ENCODE data around the gene SPOCD1.
A peak's percentile ranks its signal among the peaks of the same experiment; 100 is the strongest.

Gene SPOCD1

DNA sequence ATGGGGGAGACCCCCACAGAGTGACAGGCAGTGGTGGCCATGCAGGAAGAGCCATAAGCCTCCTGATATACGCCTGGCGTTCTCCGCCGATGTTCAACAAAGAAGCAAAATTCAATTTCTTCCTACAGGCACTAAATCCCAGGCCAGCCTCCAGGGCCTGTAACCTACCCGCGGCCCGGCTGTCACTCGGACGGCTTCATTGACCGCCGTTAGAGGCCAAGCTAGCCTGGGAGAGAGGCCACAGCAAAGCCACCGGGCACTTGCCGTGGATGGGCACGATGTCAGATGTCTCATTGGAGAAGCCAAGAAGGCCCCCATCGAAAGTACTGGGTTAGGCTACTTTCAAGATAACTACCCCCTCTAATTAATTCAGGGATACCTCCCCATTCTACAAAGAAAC lies 61.4 kb downstream of the SPOCD1 start:
- no peak for DNase-seq

DNA sequence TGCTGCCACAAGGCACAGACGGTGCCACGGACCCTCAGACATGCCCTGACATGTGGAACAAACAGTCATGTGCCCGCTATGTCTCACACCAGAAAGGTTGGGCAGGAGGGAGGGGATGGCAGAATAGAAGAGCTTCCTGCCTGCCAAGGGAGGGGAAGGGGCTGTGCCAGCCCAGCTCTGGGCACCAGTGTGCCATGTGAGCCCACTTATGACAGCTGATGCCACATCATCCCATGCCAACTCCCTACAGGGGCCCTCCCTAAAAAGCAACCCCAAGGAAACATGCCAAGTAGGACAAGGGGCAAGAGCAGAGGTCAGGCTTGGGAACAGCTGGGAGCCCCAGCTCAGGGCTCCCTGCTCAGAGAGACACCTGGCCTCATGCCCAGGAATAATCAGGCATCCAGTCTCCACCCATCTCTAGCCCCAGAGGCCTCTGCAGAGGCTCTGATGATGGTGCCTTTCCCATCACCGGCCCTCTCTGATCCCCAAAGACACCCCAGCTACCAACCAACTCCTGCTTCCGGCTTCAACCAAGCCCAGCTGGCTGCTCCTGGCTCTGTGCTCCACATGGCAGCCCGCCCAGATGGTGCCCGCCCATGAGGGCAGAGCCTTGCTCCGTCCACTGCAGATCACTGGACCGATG lies 62.0 kb downstream of the SPOCD1 start:
- DNase-seq = no peak

DNA sequence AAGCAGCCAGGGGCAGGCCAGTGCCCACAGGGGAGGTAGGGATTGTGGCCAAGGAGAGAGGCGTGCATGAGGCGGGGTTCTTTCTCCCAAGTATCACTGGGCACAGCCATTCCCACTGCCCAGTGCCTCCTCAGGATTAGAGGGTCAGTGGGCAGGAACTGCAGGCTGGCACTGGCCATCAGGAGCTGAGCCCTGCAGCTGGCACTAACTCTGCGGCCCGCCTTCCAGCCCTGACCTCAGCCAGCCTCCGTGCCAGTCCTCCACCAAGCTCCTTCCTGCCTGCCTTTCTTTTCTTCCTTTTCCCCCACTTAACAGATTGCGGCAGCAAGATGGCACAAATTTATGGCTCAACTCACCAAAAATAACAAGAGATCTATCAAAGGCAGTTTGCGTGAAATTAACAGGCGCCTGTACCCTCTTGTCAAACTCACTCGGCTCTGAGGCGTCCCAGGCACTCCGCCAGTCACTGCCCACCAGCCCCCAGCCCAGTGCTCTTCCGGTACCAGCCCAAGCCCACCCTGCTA lies 62.8 kb downstream of the SPOCD1 start:
- no peak for DNase-seq

DNA sequence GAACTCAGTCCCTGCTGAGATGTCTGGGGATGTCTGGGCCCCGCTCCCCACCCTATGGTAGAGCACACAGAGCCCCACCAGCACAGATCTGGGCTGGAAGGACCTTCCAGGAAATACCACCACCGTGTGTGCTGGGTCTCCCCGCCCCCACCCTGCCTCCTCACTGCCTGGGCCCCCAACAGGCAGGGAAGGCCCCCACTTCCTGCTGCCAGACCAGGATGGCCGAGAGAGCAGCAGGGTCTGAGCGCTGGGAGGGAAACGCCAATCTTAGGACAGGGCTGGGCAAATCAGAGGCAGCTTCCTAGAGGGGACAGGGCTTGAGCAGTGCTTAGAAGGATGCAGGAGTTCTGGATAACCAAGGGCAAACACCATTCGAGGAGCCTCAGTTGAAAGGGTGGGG lies 63.6 kb downstream of the SPOCD1 start:
- DNase-seq = no peak

DNA sequence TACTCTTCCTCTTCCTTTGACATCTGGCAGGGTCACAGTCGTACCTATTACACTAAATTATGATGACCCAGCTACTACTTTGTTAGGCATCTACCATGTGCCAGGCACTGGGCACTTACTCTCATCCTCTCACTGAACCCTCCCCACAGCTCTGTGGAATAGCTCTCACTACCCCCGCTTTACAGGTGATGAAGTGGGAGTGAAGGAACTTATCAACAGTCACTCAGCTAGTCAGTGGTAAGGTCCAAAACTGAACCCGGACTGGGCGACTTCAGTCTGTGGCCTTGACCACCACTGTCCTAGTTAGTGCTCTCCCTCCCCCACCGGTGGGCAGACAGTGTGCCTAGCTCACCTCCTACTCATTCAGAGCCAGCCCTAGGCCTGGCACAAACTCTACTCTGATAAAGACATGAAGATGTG lies 64.0 kb downstream of the SPOCD1 start:
- no peak for DNase-seq

DNA sequence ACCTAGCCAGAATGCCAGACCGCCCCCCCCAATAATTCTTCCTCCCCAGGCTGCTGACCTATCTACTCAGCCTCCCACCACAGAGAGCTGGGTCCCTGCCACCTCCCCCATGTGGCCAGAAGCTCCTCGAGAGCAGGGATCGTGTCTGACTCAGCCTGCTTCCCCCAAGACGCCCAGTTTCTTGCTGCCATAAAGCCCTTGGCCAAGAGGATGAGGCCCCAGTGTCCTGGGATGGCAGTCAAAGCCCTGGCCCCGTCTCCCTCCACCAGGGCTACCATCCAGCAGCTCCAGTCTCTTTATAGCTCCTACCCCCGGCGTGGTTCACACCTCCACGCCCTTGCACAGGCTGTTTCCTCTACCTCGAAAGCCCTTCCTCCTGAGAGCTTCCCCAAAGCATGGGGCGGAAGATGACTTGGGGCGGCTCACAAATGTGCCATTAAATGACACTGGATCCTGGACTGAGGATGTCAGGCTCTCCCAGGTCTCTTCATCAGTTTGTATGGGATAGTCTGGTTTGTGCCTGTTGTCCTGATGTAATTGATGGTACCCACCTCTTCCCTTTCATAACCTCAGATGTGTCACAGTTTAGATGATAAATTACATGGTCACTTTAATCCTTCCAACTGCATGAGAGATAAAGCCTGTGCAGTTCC lies 64.8 kb downstream of the SPOCD1 start:
- DNase-seq = no peak

DNA sequence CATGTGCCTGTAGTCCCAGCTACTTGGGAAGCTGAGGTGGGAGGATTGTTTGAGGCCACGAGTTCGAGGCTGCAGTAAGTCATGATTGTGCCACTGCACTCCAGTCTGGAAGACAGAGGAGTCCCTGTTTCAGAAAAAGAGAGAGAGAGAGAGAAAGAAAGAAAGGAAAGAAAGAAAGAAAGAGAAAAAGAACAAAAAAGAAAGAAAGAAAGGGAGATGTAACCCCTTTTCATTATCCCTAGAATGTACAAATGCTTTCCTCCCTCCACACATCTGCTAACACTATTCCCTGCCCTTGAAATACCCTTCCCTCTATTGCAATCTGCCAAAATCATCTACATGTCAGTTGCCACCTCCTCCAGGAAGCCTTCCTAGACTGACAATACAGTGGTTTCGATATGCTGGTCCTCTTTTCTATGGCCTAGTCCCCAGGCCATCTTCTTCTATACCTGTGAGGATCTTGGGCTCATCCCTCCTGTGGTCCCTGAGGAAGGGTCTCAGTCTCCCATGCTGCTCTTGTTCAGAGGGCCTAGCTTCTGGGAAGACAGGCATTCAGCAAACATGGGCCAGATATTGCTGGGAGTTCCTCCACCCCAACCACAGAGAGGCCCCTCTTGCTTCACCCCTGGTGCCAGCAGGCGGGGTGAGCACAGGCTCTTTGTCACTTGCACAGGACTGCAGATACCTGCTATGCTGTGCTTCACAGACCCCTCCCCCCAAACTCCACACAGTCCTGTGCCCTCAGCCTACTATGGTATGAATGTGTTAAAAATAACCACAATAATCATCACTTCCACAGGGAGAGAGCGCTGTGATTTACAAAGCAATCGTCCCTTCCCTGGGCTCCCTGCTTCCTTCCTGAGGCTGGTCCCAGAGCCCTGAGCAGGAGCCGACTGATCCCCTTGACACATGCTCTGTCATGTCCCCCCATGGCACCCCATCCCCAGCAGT lies 65.8 kb downstream of the SPOCD1 start:
- no peak for DNase-seq

DNA sequence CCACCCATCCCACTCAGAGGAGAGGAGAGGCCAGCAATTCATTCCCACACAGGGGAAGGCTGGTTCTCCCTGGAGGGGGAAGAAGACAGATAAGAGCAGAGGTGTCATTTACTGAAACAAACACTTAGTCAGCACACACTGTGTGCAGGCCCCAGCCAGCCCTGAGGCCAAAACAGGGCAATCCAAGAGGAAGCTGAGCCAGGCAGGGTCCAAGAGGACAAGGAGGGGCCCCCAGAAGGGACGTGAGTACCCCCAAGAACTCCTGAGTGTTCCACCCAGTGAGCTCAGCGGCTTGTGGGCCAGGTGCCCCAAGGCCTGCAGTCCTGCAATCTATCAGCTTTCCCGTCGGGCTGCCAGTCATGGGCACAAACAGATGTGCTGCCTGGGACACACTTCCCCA lies 67.5 kb downstream of the SPOCD1 start:
- no peak for DNase-seq

DNA sequence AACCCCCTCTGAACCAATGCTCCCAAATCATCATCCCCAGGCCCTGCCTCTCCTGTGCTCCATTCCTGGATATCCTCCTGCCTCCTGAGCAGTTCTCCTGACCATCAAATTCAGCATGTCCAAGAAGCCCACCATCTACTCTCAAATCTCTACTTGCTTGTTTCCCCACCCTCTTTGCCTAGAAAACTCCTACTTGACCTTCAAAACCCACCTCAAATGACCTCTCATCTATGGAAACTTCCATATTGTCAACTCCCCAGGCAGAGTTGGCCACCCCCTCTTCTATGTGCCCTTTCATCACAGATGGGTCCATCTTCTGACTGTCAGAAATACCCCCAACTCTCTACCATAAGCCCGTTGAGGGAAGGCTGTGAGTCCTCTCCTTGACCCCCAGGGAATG lies 68.5 kb downstream of the SPOCD1 start:
- no peak for DNase-seq

DNA sequence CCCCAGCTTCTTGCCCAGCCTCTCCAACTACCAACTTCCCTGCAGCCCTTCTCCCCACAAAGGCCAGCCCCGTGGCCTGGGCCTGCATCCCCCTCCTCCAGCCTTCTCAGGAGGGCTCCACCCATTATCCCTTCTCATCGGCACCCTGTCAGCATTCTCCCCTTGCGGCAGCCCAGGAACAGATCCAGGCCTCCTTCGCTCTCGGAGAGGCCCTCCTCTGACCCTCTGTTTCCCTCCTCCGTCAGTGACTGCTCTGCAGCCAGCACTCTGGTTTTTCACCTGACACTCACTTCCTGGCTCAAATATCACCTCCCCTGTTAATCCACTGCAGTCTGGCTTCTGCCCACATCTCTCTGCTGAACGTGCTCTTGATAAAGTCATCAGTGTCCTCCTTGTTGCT lies 69.1 kb downstream of the SPOCD1 start:
- DNase-seq = no peak

DNA sequence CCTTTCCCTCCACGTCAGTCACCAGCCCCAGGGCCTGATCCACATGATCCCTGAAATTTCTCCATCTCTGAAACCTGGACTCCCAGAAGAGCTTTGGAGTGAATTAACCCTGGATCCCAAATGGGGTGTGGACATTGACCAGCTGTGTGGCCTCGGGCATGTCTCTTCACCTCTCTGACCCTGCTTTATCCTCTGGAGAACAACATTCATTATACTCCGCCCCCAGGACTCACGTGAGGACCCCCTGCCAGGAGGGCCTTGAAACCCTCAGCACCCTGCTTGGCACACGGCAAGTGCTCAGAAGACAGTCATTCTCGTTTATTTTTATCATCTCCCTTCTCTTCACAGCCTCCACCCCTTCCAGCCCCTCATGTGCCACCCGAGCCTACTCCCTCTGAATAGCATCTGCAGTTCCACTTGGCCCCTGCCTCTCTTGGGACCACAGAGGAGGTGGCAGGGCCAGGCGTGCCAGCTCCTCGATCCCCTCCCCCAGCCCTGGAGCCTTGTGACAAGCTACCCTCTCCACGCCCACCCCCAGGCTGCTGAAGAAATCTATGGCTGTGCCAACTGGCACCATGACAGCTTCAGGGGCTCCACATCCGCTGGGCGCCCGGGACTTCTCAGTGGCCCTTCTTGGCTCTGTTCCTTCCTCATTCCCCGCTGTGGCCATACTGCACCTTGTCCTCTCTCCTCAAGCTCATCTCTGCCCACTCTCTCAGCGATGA lies 69.7 kb downstream of the SPOCD1 start:
- DNase-seq = no peak

DNA sequence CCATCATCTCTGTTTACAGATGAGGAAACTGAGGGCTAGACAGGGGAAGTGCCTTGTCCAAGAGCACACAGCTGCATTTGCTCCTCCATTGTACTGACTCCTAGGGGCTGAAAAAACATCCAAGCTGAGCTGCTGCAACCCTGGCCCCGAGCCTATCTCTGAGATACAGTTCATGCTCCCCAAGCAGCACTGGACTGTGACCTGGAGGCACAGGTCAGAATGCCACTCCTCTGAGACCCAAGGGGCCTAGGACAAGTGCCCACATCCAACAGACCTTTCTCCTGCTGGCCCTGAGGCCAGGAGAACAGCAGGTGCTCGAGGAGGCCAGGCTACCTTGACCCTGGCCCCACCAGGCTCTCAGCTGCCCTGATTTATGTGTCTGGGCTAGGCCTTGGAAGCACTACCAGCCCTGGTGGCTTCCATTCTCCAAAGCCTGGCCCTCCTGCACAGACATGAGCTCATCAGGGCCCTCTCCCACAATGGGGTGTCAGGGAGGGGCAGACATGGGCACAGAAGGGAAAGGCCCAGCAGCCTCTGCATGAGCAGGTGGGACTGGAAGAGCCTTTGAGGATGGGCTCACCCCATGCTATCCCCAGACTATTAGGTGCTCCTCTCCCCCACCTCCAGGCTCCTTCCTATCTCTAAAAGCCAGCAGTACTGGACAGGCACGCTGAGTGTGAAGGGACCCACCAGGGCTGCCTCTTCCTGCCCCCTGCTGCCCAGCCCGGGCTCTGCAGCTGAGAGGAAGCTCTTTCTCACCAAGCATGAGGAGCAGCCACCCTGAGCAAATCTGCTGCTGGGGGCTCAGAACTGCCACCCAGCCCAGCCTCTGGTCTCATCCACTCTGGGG lies 70.5 kb downstream of the SPOCD1 start:
- DNase-seq = peak; percentile 58

DNA sequence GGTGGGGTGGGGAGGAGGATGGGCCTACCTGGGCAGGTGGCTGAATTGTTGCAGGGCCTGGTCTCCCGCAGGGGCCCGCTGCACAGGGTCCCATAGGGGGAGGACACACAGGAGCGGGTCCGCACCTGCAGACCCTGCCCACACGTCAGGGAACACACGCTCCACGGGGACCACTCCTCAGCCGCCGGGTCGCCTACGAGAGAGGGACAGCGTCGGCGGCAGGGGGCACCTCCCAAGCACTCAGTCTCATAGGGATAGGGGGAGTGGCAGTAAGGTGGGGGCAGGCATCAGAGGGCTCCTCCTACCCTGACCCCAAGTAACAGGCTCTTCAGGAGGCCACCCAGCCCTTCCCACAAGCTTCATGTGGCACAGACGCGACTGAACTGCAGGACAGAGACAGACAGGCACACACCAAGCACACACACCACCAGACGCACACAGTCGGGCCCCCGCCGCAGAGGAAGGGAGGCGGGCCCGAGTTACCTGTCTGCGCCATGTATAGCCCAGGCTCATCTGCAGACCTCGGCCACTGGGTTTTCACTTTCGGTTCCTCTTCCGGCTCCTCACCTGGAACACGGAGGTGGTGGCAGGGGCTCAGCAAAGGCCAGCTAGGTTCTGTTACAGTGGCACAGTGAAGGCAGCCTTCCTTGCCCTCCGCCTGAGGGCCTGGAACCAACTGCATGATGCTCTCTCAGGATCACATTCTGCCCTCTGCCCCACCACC lies 71.5 kb downstream of the SPOCD1 start:
- DNase-seq = no peak

DNA sequence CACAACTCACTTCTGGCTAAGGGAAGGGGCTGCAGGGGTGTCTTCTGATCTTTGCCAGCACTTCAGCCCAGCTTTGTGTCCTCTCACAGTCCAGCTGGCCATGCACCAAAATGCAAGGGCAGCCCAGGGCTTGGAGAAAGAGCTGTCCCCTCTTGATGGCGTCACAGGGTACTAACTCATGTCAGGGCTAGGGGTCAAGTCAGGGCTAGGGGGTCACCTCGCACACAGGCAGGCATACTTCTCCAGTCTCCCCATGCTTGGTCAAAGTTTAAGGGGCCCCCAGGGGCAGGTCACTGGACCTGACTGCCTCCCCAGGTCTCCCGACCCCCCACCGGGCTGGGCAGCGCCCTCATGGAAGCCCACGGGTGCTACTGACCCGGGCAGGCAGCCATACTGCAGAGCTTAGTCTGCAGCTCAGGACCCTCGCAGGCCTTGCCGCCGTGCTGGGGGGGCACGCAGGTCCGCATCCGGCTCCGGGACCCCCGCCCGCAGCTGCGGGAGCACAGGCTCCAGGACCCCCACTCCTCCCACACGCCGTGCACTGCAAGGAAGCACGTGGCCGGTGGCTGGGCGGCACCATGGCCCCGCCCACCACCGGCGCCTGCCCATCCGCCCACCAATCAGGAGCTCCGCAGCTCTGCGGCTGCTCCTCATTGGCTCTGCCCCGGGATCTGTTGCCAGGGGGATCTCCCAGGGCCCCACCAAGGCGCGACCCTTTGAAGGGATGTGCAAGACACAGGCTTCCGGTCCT lies 73.2 kb downstream of the SPOCD1 start:
- DNase-seq = no peak
